Keratinocyte (primary cell): ENCODE data around the gene BEGAIN. TPM values are rescaled to one million over a fixed set of nuclear protein-coding genes. Genes with fewer than 3 reads are reported as not detected.

ENCODE experiments used
- DNase-seq: peaks from one replicate; pipeline ENCODE4 v3.0.0-alpha.2; 2011; ENCODE audit warnings: low read depth, missing footprints, low spot score
- FAIRE-seq: peaks from 2 replicates; lab custom pipeline; 2011; peaks lifted over from hg19 to GRCh38; lab: Jason Lieb, UNC
- H2AFZ ChIP-seq: 2 replicates; pipeline ENCODE4 v1.6.0; 2012; ENCODE audit warnings: low read length, control low read depth, inconsistent platforms; ENCODE audit not compliant: control insufficient read depth
- H3K27ac ChIP-seq: 2 replicates; pipeline ENCODE4 v1.5.1; 2011; ENCODE audit warnings: low read length; ENCODE audit not compliant: control insufficient read depth, insufficient read depth
- H3K27me3 ChIP-seq: 3 replicates; pipeline ENCODE4 v1.6.0; 2011; ENCODE audit warnings: low read length; ENCODE audit not compliant: control insufficient read depth, insufficient read depth; ENCODE audit errors: extremely low read depth
- H3K36me3 ChIP-seq, 2 experiments: 2 replicates in 1 of 2; 3 replicates in 1 of 2; pipeline ENCODE4 v1.5.1; 2011; ENCODE audit warnings: low read length in 2 of 2, mild to moderate bottlenecking in 1 of 2; ENCODE audit not compliant: control insufficient read depth in 2 of 2, insufficient read depth in 2 of 2; ENCODE audit errors: extremely low read depth in 1 of 2
- H3K4me1 ChIP-seq: 3 replicates; pipeline ENCODE4 v1.5.1; 2011; ENCODE audit warnings: low read length; ENCODE audit not compliant: control insufficient read depth, insufficient read depth; ENCODE audit errors: extremely low read depth
- H3K4me2 ChIP-seq: 3 replicates; pipeline ENCODE4 v1.6.0; 2011; ENCODE audit warnings: low read depth, low read length; ENCODE audit not compliant: control insufficient read depth, insufficient read depth; ENCODE audit errors: extremely low read depth
- H3K4me3 ChIP-seq, 3 experiments: fragments of 200-600 bp in 1 of 3; sonication (generic) in 1 of 3; 2 replicates in 2 of 3; 3 replicates in 1 of 3; pipeline ENCODE4 v1.5.1; 2011 to 2016; ENCODE audit warnings: low read length in 3 of 3, mild to moderate bottlenecking in 3 of 3, control low read depth in 2 of 3, inconsistent platforms in 1 of 3, low read depth in 1 of 3, mixed read lengths in 1 of 3, mixed run types in 1 of 3, moderate library complexity in 1 of 3; ENCODE audit not compliant: control insufficient read depth in 2 of 3, insufficient read depth in 2 of 3; ENCODE audit errors: extremely low read depth in 1 of 3
- H3K79me2 ChIP-seq: 2 replicates; pipeline ENCODE4 v1.6.0; 2012; ENCODE audit warnings: low read length; ENCODE audit not compliant: control insufficient read depth, insufficient read depth
- H3K9ac ChIP-seq: 3 replicates; pipeline ENCODE4 v1.6.0; 2011; ENCODE audit warnings: low read length; ENCODE audit not compliant: control insufficient read depth, insufficient read depth; ENCODE audit errors: extremely low read depth
- H3K9me1 ChIP-seq: 3 replicates; pipeline ENCODE4 v1.6.0; 2011; ENCODE audit warnings: low read length; ENCODE audit not compliant: control insufficient read depth, insufficient read depth; ENCODE audit errors: extremely low read depth
- H3K9me3 ChIP-seq: 2 replicates; pipeline ENCODE4 v1.5.1; 2012; ENCODE audit warnings: low read depth, low read length; ENCODE audit not compliant: control insufficient read depth
- H4K20me1 ChIP-seq: 3 replicates; pipeline ENCODE4 v1.6.0; 2011; ENCODE audit warnings: low read length; ENCODE audit not compliant: control insufficient read depth, insufficient read depth; ENCODE audit errors: extremely low read depth
- EZH2 ChIP-seq: IDR thresholded peaks from one replicate; pipeline ENCODE4 v1.6.1; 2012; ENCODE audit warnings: inconsistent platforms, mild to moderate bottlenecking, low read length, moderate library complexity
- dilution Hi-C: fragments of 300-500 bp; cut with MboI; formaldehyde crosslinking; loops from one replicate; pipeline ENCODE4 v1.7.0; 2020; ENCODE audit warnings: low sequenced_read_pairs; ENCODE audit not compliant: extremely low pct_ligation_motif_present
- polyA plus RNA-seq, 5 experiments: library from polyadenylated mRNA; depleted of rRNA in 3 of 5; stranded (reverse) in 3 of 5; stranded (forward) in 1 of 5; unstranded in 1 of 5; fragments of >200 nt; gene quantifications; 1 replicate in 1 of 5; 2 replicates in 3 of 5; 3 replicates in 1 of 5; pipeline versions ENCODE4 v1.2.1 to v1.2.3, GENCODE V29; 2011 to 2012; ENCODE audit warnings: missing spikeins in 2 of 5, low read depth in 1 of 5, low replicate concordance in 1 of 5
- TF ChIP-seq, protein P1 (sequence below), 3 experiments: IDR thresholded peaks in 1 of 3; conservative IDR thresholded peaks in 1 of 3; optimal IDR thresholded peaks in 1 of 3; 2 replicates in 2 of 3; 3 replicates in 1 of 3; pipeline versions ENCODE3 to v1.5.1; 2011; ENCODE audit warnings: low read length in 3 of 3, mild to moderate bottlenecking in 3 of 3, moderate library complexity in 2 of 3, control low read depth in 1 of 3, inconsistent platforms in 1 of 3; ENCODE audit not compliant: insufficient read depth in 2 of 3; ENCODE audit errors: extremely low read depth in 1 of 3

The BEGAIN gene
- polyA plus RNA-seq, 1 donor (not counting 4 experiments of a cell fraction or from before 2014, with no cell fraction given), result 0.25 TPM

DNA sequence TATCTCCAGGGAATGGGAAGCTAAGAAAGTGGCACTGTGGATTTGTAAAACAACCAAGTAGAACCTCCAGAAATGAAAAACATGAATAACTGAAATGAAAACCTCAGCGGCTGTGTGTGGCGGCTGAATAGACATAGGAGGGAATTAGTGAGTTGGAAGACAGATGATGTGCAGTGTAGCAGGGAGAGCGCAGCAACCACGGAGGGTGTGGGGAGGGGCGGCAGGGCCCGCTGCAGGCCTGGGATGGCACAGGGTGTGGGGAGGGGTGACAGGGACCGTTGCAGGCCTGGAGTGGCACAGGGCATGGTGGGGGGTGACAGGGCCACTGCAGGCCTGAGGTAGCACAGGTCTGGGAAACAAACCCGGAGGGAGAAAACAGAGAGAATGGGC, 51.1 kb downstream of the BEGAIN start:
- Histone ChIP-seq H2AFZ (no peak overlapping the region), H3K4me3 (no peak overlapping the region), H3K27ac (no peak overlapping the region), H3K4me1 (peaks cover 10% of the 10 kb centered on the region), H3K9me3 (no peaks in the 10 kb centered on the region), H4K20me1 (no peaks in the 10 kb centered on the region), H3K79me2 (no peaks in the 10 kb centered on the region), H3K9ac (no peak overlapping the region), H3K27me3 (no peaks in the 10 kb centered on the region), H3K36me3 (no peaks in the 10 kb centered on the region), H3K4me2 (no peak overlapping the region), H3K9me1 (no peaks in the 10 kb centered on the region)
- FAIRE-seq (no peak), DNase-seq (no peak)
- TF ChIP-seq, protein P1, sequence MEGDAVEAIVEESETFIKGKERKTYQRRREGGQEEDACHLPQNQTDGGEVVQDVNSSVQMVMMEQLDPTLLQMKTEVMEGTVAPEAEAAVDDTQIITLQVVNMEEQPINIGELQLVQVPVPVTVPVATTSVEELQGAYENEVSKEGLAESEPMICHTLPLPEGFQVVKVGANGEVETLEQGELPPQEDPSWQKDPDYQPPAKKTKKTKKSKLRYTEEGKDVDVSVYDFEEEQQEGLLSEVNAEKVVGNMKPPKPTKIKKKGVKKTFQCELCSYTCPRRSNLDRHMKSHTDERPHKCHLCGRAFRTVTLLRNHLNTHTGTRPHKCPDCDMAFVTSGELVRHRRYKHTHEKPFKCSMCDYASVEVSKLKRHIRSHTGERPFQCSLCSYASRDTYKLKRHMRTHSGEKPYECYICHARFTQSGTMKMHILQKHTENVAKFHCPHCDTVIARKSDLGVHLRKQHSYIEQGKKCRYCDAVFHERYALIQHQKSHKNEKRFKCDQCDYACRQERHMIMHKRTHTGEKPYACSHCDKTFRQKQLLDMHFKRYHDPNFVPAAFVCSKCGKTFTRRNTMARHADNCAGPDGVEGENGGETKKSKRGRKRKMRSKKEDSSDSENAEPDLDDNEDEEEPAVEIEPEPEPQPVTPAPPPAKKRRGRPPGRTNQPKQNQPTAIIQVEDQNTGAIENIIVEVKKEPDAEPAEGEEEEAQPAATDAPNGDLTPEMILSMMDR (optimal IDR thresholded peaks at IDR 0.05 in 1 of 3, IDR thresholded peaks at IDR 0.05 in 1 of 3, conservative IDR thresholded peaks at IDR 0.05 in 1 of 3; ENCODE audit: extremely low read depth in 1 of 3, insufficient read depth in 2 of 3, low read length in 3 of 3), result no peak
- no peak for TF ChIP-seq EZH2
- dilution Hi-C loops, result no loop called here

DNA sequence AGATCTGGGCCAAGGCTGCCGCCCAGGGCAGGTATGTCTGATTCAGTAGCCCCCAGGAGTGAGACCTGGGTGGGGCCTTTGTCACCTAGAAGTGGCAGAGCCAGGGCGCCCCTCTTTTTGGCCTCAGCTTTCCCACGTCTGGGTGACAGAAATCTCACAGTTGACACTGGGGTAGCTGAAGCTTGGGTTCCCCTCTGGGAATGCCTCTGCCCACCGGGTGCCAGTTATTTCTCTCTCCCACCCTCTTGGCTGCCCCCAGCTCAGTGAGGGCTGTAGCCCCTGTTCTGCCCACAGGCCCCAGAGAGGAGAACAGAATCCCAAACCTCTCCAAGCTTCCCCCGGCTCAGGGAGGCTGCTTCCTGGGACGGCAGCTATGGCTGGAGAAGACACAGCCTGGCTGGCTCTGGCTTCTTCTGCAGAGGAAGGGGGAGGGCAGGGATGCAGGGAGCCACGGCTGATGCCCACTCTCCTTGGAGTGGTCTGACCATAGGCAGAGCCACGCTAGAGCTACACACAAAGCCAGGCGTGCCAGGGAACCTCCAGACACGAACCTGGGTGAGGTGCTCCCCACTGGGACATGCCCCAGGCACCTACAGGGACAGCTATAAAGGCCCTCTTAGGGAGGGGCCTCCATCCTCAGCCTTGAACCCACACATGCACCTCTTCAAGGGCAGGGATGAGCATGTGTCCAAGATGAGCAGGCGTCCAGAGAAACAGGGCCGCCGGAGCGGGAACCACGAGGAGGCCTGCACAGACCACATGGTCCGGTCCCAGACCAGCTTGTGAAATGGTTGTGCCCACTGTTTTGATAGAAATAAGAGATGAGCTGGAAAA, 51.7 kb downstream of the BEGAIN start:
- no peak for DNase-seq
- Histone ChIP-seq H3K36me3 (no peaks in the 10 kb centered on the region), H3K79me2 (no peaks in the 10 kb centered on the region), H4K20me1 (no peaks in the 10 kb centered on the region), H3K9ac (no peak overlapping the region), H3K9me1 (no peaks in the 10 kb centered on the region), H3K27ac (no peak overlapping the region), H3K4me1 (peaks cover 10% of the 10 kb centered on the region), H3K4me2 (no peak overlapping the region), H3K4me3 (no peak overlapping the region), H2AFZ (no peak overlapping the region), H3K9me3 (no peaks in the 10 kb centered on the region), H3K27me3 (no peaks in the 10 kb centered on the region)
- TF ChIP-seq, protein P1 (optimal IDR thresholded peaks at IDR 0.05 in 1 of 3, IDR thresholded peaks at IDR 0.05 in 1 of 3, conservative IDR thresholded peaks at IDR 0.05 in 1 of 3; ENCODE audit: extremely low read depth in 1 of 3, insufficient read depth in 2 of 3, low read length in 3 of 3), result no peak
- no peak for TF ChIP-seq EZH2
- FAIRE-seq, result no peak
- dilution Hi-C loops, result no loop called here
